Activated CD4-positive, alpha-beta T cell treated with anti-CD3 and anti-CD28 coated beads, Interleukin-2, amount 50 U/mL, for 1 hour (primary cell): Measurements from ENCODE around the gene ESPN.
"Not testable (repeated sequence)": the region's sequence is repeated elsewhere in the genome, so short reads cannot be mapped to it uniquely, and the experiment has no call there.

Experiments used
- DNase-seq: peaks from one replicate; pipeline ENCODE4 v3.0.0-alpha.2; 2020

Gene ESPN

DNA sequence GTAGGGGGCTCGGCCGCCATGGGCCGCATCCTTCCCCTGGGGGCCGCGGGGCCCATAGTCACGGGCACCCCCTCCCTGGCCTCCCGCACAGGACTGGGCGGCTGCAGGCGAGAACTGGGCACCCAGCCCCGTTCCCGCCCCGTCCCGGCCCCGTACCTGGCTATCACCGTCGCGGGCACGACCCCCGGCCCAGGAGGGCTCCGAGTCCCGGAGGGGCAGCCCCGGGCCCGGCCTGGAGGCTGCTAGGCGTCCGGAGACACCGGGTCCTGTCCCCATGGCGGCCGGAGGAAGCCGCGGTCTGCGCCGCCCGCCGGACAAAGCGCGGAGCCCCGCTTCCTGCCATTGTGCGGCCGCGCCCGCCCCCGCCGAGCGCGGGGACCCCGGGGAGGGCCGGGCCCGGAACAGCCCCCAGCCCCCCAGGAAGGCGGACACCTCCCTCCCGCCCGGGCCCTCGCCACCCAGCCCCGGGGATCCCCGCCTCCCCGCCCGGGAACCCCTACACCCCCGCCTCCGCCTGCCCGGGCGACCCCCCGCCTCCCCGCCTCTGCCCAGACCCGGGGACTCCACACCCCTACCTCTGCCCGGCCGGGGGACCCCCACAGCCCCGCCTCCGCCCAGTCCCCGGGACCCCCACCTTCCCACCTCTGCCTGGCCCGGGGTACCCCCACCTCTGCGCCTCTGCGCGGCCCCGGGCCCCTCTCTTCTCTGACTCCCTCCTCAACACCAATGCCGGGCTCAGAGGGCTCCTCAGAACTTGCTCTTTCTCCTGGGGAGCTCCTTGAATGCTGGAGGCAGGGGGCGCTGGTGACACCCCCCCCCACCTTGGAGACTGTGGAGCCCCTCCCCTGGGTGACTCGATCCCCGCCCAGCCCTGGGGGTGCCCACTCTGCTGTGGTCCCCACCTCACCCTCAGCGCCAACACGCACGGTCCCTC is 60.9 kb downstream of the ESPN start:
- DNase-seq: no peak

DNA sequence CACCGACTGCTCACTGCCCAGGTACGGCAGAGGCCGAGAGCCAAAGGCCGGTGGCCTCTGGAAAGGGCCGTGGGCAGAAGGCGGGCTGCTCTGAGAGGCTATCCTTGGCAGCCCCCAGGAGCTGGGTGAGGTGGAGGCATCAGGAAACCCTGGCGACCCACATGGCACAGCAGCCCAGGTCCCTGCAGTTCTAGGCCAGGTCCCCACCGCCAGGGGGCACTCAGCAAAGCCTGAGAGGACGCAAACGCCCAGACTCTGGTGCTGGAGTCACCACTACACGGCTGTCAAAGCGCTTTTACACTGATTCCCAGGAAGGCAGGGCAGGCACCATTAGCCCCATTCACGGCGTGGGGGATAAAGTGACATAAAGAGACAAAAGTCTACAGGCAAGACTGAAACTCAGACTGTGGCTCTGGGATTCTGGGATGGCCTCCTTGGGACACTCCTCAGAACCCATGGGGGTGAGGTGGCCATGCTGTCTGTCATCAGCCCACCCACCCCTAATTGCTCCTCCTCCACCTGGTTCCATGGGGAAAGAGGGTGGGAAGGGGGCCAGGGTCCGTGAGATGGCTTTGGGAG is 61.9 kb downstream of the ESPN start:
- DNase-seq: peak; percentile 90

DNA sequence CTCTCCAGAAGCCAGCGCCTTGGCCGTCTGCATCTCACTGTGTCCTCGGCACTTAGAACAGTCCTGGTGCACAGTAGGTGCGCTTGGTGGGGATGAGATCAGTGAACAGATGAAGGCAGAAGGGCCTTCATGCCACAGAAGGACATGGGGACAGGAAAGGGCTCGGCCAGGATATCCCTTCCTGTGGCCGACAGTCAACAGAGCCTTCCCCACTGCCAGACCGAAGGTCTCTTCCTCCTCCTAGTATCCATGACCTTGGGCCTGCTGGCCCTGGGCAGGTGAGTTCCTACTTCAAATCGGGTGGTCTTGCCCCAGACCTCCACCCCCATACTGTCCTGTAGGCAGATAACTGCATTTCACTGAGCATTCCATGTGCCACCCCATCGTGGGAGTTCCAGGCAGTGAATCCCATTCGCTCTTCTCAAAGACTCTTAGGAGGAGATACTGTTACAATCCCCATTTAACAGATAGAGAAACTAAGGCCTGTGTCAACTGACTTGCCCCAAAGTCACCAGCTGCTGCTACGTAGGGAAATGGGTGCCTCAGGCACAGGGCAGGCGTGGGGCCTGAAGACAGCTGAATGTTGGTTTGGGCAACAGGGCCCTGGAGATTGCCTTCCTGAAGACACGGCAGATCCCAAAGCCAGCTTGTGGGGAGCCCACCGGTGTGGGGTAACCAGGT is 63.4 kb downstream of the ESPN start:
- DNase-seq: no peak

DNA sequence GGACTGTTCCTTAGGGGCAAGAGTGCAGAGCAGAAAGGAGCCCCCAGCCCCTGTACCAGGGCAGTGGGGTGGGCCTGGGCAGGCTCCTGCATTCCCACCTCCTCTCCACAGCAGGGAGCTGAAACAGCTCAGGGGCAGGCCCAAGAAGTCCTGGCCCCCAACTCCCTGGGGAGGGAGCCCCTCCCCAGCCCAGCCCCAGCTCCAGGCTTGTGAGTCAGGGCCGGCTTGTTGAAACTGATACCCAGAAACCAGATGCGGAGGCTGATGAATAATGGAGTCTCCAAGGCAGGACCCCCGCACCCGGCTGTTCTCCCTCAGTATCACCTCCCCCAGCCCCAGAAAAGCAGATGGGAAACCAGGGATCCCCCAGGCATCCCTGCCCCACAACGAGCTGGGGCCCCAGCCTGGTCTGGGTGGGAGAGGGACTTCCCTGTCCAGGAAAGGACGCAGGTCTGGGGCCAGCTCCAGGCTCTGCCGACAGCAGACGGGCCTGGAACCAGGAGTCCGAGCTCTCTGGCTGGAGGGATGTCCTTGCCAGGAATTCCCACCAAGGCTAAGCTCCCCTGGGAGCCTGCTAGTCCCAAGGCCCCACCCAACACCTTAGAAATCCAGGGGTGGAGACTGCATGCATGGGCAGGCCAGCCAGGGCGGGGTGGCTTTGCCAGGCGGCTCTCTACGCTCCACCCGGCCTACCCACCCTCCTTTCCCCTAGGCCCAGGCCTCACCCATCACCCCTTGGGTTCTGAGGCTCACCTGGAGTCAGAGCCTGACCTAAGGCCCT is 64.2 kb downstream of the ESPN start:
- no peak for DNase-seq

DNA sequence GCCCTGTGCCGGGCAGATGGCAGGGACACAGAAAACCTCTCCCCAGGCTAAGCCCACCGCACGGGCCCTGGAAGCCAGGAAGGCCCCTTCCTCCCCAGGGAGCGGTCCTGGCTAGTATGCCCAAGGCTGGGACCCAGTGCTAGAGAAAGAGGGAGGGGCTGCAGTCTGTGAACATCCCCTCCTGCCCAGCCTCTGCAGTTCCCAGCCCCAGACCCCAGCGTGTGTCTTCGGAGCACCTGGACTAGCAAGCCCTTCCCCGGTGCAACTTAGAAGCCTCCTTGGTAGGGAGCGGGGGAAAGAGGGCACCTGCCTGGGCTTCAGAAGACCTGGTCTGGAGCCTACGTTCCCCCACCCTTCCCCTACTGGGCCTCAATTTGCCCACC is 64.8 kb downstream of the ESPN start:
- no peak for DNase-seq

DNA sequence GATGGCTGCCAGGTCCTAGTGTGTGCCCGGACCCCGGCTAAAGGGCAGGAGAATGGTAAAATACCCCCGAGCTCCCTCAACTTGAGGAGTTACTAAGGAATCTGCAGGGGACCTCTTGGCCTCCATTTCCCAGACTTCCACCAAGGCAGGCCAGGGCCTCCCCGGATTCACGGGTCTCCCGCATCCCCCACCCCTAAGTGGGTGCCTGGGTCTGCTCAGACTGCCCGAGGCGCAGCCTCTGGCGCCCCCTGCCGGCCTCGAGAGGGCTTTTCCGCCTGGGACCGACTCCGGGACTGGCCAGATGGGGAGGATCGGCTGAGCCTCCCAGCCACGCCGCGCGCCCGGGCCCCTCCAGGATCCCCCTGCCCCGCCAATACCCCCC is 65.2 kb downstream of the ESPN start:
- peak; percentile 75 for DNase-seq

DNA sequence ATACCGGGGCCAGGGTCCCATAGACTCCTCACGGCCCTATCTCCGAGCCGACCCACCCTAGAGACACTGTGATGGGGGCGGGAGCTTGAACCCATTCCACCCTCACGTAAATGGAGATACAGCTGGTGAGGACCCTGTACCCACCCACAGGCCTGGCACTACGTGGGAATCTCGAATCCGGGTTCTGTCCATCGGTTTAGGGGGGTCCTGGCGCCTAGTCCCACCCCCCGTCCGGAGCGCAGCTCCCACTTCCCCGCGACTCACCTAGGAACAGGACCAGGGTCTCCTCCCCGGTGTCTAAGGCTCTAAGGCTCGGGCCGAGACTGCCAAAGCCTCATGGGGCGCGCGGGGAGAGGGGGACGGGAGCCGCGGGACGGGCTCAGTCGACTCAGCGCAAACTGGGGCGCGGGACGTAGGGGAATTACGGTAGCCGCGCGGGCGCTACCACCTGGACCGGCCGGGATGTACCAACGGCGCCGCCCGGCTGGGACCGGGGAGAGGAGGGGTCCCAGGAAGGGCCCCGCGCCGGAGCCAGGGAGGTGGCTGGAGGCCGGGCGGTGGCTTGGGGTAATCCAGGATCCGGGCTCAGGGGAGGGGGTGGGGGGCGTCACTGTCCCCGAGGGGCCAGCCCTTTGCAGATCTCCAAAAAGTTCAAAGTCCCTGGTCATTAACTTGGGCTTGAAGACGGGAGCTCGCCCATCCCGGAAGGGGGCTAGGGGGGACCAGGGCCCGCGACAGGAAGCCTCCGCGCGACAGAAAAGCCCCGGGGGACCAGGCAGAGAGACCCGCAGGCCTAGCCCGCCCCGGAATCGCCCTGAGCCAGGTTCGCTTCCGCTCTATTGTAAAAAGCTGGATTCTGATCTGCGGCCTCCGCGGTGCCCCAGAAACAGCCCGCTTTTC is 65.9 kb downstream of the ESPN start:
- peak; percentile 51 for DNase-seq

DNA sequence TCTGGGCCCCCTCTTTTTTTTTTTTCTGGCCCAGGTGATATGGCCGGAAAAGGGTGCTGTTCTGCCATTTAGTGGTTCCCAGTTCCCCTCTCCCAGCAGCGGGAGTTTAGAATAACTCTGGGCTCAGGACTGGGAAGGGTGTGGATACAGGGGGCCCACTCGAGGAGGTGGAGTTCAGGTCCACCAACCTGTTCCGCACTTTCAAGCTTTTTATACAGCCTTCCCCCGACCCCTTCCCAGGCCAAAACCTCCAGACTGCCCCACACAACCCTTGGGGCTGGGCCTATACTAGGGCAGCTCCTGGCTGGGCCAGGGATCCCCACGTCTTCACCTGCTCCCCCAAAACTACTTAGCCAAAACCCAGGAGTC is 66.5 kb downstream of the ESPN start:
- DNase-seq: no peak

DNA sequence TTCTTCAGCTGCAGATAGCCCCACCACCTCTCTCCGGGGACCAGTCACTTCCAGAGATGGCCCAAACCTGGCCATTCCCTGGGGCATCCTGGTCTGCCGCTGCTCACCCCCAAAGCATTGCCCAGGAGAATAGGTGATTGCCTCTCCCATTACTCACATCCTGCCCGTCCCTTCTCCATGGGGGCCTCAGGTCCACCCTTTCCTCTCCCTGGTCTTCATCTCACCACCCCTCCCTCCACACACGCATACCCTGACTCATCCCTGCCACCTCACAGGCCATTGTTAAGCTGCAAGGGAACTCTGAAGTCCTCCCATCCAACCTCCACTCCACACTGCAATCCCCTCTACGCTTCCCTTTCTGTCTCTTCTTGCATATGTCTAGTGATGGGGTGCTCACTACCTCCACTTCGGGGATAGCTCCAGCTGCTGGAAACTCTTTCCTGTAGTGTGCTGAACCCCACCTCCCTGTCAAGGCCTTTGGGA is 66.9 kb downstream of the ESPN start, which contains the start of gene PLEKHG5:
TSS of gene PLEKHG5 (minus strand) at position 188 of the 483 bp plus-strand sequence. CDS start 14,096 bp downstream, outside the sequence.
- no peak for DNase-seq

DNA sequence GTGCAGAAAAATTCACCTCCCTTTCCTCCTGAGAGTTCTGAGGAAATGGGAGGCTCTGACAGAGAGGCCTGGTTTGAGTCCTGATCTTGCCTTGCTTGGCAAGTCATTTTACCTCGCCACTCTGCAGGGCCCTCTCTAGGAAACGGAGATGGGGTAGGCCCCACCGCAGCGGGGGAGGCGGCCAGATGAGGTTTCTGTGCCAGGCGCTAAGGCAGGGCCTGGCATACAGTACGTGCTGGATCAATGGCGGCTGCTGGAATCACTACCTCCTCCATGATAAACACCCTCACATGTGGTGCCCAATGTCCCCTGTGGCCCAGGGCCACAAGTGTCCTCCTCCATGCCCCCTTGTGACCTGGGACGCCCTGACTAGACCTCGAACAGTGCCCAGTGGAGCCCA is 67.4 kb downstream of the ESPN start:
- DNase-seq: no peak

DNA sequence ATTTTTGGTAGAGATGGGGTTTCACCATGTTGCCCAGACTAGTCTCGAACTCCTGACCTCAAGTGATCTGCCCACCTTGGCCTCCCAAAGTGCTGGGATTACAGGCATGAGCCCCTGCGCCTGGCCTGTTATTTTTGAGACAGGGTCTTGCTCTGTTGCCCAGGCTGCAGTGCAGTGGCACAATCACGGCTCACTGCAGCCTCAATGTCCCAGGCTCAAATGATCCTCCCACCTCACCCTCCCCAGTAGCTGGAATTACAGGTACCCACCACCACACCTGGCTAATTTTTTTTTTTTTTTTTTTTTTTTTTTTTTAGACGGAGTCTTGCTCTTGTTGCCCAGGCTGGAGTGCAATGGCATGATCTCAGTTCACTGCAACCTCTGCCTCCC is 69.3 kb downstream of the ESPN start:
- DNase-seq: not testable (repeated sequence)

DNA sequence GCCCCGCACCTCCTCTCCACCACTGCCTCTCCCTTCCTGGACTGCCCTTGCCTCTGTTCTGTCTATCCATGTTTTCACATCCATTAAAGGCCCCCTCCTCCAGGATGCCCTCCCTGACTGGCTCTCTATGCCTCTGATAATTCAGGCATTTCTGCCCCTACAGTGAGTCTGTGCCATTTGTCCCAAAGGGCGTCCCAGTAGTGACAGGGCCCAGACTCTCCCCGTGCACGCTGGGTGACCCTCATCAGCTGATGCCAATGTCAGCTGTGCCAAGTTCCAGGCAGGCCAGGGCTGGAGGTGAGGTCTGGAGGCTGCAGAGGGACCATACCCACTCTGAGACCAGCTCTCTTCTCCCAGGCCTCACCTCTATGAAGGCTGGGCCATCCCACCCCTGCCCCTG is 70.1 kb downstream of the ESPN start:
- DNase-seq: no peak

DNA sequence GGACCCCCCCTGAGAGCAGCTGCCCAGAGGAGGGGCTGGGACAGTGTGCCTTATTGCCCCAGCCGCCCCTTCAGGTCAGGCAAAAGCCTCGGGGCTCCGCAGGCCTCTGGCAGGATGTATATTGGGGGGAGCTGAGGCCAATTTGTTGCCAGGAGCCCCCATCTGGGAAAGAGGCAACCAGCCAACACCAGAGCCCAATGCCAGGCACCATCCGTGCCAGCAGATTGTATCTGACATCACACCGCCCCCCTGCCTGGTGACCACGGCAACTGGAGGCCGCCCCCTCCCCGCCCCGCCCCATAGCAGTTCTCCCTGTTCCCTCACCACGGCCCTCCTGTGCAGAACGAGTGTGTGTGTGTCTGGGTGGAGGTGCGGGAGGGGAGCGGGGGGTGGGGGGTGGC is 70.5 kb downstream of the ESPN start:
- no peak for DNase-seq

DNA sequence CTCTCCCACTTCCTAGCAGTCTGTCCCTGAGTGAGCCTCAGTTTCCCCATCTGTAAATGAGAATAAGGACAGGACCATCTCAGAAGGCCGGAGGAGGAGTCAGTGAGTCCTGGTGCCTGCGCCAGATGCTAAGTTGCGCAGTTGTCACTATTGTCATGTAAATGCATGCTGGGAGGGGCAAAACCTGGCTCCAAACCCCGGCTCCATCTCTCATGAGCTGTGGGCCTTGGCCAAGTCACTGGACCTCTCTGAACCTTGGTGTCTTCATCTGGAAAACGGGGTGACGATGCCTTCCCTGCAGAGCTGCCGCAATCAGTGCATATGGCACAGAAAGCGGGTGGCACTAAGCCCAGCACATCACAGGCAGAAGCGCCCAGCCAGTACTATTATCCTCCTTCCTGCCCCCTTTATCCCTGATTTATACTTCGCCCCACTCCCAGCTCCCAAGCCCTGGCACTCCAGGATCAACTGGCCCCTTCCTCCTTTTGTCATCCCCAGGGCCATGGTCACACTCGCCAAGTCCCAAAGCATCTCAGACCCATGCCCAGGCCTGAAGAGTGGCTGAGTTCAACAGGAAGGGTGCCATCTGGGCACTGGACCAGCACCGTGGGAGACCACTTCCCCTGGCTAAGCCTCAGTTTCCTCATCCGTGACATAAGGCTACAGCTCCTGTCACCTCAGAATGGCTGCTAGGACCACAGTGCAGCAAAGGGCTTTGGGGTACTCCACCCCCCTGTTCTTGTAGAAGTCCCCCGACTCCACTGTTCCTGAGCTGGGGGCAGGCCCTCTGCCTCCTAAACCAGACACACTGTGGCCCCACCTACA is 71.2 kb downstream of the ESPN start:
- no peak for DNase-seq

DNA sequence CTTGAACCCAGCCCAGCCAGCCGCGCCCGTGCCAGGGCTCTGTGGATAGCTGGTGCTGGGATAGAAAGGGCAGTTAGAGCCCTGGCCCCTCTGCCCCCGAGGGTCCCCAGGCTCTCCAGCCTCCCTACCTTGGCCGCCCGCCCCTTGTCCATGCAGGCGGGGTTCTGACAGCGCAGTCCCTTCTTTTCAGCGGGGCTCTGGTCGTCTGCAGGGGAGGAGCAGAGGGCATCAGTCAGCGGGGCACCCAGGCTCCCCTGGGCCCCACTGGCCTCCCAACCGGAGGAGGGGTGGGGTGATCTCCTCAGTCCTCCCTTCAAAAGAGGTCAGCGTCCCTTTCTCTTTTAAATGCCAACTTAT is 71.8 kb downstream of the ESPN start:
- DNase-seq: no peak

DNA sequence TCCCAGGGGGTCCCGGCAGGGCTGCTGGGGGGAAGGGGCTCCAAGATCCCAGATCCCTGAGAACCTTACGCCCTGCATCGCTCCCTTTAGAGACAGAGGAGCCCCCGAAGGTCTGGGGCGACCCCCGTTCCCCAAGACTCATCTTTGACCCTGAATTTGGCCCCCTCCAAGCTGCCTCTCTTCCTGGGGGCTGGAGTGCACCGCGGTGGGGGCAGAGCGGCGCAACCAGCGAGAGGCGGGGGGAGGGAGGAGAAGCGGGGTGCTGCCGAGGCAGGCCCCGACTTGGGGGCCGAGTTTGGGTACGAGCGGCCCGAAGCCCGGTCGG is 72.3 kb downstream of the ESPN start:
- no peak for DNase-seq

DNA sequence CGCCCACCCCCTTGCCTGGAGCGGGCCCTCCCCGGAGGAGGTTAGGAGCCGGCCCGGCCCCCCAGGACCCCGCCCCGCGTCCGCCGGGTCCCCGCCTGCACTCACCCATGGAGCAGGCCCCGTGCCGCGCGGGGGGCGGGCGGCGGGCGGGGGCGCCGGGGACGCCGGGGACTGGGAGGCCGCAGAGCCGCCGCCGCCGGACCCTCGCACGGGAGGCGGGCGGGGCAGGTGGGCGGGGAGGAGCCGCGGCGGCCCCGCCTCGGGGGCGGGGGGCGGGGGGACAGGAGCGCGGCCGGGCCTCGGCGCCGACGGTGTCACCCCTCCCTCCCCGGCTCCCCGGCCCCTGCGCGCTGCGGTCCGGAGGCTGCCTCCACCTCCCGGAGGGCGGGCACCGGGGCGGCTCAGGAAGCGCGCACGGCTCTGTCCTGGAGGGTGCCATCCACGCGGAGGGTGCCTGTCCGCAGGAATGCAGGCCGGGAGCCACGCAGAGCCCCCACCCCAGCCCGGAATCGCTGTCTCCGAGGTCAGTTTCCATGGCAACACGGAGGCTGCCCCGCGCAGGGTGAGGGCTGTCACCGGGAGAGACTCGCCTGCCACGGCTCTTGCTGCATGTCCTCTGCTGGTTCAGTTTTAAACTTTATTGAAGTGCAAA is 72.8 kb downstream of the ESPN start:
- peak; percentile 53 for DNase-seq

DNA sequence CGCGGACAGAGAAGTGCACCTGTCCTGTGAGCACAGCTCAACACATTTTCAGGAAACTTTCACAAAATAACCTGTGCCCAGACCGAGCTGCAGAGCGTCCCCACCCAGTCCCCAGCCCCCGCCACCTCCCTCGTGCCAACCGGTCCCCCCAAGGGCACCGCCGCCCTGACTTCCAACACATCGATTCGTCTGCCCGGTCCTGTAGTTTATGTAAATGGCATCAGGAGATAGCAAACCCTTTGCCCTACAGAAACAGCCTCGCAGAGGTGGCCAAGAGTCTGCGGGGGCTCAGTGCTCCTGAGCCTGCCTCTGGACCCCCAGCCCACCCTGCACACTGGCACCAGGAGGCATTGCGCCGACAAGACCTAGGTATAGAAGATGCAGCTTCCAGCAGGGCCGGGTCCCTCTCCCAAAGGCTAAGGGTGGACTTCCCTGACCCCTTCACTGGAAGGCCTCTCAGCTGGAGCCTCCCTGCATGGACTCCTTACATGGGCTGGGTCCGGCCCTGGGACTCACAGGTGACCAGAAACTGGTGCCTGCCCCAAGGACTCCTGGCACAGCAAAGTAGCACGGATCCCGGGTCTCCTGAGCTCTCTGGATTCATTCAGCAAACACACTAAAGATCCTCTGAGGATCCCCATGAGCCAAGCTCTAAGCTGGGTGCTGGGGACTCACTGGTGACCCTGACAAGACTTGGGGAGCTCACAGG is 73.4 kb downstream of the ESPN start:
- DNase-seq: no peak

DNA sequence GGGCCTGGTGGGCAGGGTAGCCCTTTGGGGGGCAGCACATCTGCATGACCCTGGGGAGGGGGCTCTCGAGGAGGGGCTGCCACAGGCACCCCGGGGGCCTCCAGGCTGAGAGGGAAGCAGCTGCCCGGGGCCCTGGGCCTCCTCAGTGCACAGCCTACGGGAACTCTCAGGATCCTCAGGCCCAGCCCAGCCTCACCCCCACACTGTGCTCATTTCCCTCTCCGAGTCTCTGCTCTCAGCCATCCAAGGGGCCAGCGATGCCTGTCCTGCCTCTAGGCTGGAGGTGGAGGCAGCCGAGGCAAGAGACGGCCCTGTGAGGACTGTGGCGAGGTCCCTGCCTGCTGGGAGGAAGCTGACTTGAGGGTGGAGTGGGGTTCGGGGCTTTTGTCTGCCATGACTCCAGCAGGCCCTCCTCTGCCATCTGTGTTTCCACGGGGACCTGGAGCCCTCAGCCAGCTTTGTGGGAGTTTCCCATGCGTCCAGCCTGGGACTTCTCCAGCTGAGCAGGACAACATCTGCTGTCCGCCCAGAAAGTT is 74.1 kb downstream of the ESPN start:
- DNase-seq: no peak

DNA sequence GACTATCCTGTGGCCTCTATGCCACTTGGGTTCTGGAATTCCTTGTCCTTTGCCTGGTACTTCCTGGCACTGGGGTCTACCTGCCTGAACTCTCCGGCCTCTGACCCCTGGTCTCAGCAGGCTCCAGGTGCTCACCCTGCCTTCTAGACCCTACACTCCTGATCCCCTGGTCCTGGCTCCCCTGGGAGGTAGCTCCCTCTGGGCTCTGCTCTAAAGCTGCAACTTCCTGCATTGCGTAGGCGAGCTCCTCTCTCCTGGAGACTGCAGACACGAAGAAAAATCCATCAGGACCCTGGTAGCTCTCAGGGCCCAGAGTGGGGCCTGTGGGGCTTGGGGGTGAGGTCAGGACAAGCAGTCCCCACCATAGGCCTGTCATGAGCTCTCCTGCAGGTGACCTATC is 74.7 kb downstream of the ESPN start:
- DNase-seq: no peak
